B cell (primary cell): ENCODE data around the gene TSPAN2. TPM values are rescaled to one million over a fixed set of nuclear protein-coding genes. Genes with fewer than 3 reads are reported as not detected.

Experiments
- ATAC-seq: fragments of 200-7000 bp; cut with Tn5 transposase; one replicate; pipeline ENCODE4 v1.10.0; 2021; ENCODE audit warnings: low read depth, mild to moderate bottlenecking, moderate number of reproducible peaks, moderate library complexity
- CTCF ChIA-PET: fragments of 350-600 bp; sonication (Branson Sonifier 250); formaldehyde crosslinking; loops from one replicate; lab custom pipeline; 2021; ENCODE audit warnings: antibody characterized with exemption, inconsistent platforms; lab: Charles Lee
- POLR2A ChIA-PET: fragments of 350-600 bp; sonication (Branson Sonifier 250); formaldehyde crosslinking; loops from one replicate; lab custom pipeline; 2021; ENCODE audit warnings: antibody characterized with exemption; lab: Charles Lee
- DNase-seq: peaks from one replicate; pipeline ENCODE4 v3.0.0; 2013
- H2AFZ ChIP-seq: 2 replicates; pipeline ENCODE4 v1.6.1; 2012; ENCODE audit warnings: mild to moderate bottlenecking, low read depth, low read length; ENCODE audit not compliant: insufficient read depth, poor library complexity, severe bottlenecking
- H3K27ac ChIP-seq, 2 donors: 1 replicate in 1 of 2; 2 replicates in 1 of 2; pipeline ENCODE4 v1.5.1; 2012 to 2013; ENCODE audit warnings: low read length in 2 of 2, mild to moderate bottlenecking in 2 of 2, moderate library complexity in 1 of 2
- H3K27me3 ChIP-seq, 4 experiments: fragments of 200-600 bp in 1 of 4; sonication (generic) in 1 of 4; replicated peaks in 1 of 4; 1 replicate in 2 of 4; 2 replicates in 2 of 4; pipeline versions ENCODE4 v1.6.1 to v1.7.0; 2013 to 2016; ENCODE audit warnings: low read length in 3 of 4, mild to moderate bottlenecking in 2 of 4, mixed read lengths in 1 of 4, moderate library complexity in 1 of 4; ENCODE audit not compliant: insufficient read depth in 4 of 4, control insufficient read depth in 3 of 4; ENCODE audit errors: control extremely low read depth in 1 of 4
- H3K36me3 ChIP-seq, 2 experiments: replicated peaks in 1 of 2; 1 replicate in 1 of 2; 2 replicates in 1 of 2; pipeline versions ENCODE4 v1.6.1 to v1.7.1; 2013; ENCODE audit warnings: low read length in 1 of 2; ENCODE audit not compliant: insufficient read depth in 2 of 2, control insufficient read depth in 1 of 2; ENCODE audit errors: control extremely low read depth in 1 of 2, extremely low read depth in 1 of 2
- H3K4me1 ChIP-seq, 2 donors: fragments of 200-600 bp in 1 of 2; sonication (generic) in 1 of 2; 1 replicate in 1 of 2; 2 replicates in 1 of 2; pipeline versions ENCODE4 v1.5.1 to v1.6.1; 2013 to 2017; ENCODE audit warnings: low read length in 2 of 2; ENCODE audit not compliant: control insufficient read depth in 2 of 2, insufficient read depth in 2 of 2
- H3K4me2 ChIP-seq: replicated peaks from 2 replicates; pipeline ENCODE3; 2012; ENCODE audit warnings: mild to moderate bottlenecking, low read depth, low read length; ENCODE audit not compliant: poor library complexity, severe bottlenecking
- H3K4me3 ChIP-seq, 5 experiments: fragments of 200-600 bp in 1 of 5; sonication (generic) in 1 of 5; 1 replicate in 3 of 5; 2 replicates in 2 of 5; pipeline versions ENCODE4 v1.5.1 to v1.7.0; 2011 to 2016; ENCODE audit warnings: low read length in 4 of 5, mild to moderate bottlenecking in 4 of 5, low read depth in 2 of 5, control low read depth in 1 of 5, moderate library complexity in 1 of 5; ENCODE audit not compliant: insufficient read depth in 1 of 5; ENCODE audit errors: control extremely low read depth in 1 of 5, extremely low read depth in 1 of 5
- H3K79me2 ChIP-seq: fragments of 200-600 bp; sonication (generic); one replicate; pipeline ENCODE4 v1.6.0; 2016; ENCODE audit warnings: low read length; ENCODE audit not compliant: control insufficient read depth, insufficient read depth
- H3K9ac ChIP-seq: fragments of 200-600 bp; sonication (generic); 2 replicates; pipeline ENCODE4 v1.6.1; 2017; ENCODE audit warnings: mild to moderate bottlenecking, low read length, moderate library complexity
- H3K9me3 ChIP-seq, 3 donors: one replicate each; pipeline versions ENCODE4 v1.6.1 to v1.7.1; 2013; ENCODE audit warnings: low read length in 2 of 3; ENCODE audit not compliant: control insufficient read depth in 2 of 3, insufficient read depth in 1 of 3; ENCODE audit errors: control extremely low read depth in 1 of 3
- H4K20me1 ChIP-seq: 2 replicates; pipeline ENCODE4 v1.6.0; 2012; ENCODE audit warnings: mild to moderate bottlenecking, low read length; ENCODE audit not compliant: insufficient read depth, control insufficient read depth, poor library complexity, severe bottlenecking
- H3K27ac Mint-ChIP-seq: one replicate; pipeline ENCODE4 v1.8.0; 2021; ENCODE audit warnings: mixed read lengths
- H3K27me3 Mint-ChIP-seq: one replicate; pipeline ENCODE4 v1.8.0; 2021; ENCODE audit warnings: mixed read lengths
- H3K4me1 Mint-ChIP-seq: one replicate; pipeline ENCODE4 v1.8.0; 2021; ENCODE audit warnings: mixed read lengths
- H3K4me3 Mint-ChIP-seq: one replicate; pipeline ENCODE4 v1.8.0; 2021; ENCODE audit warnings: mixed read lengths
- H3K9me3 Mint-ChIP-seq: one replicate; pipeline ENCODE4 v1.8.0; 2022; ENCODE audit warnings: mixed read lengths; ENCODE audit not compliant: insufficient read depth
- EZH2 ChIP-seq: IDR thresholded peaks from 2 replicates; pipeline ENCODE4 v1.6.1; 2012; ENCODE audit warnings: borderline replicate concordance, low read depth, mild to moderate bottlenecking, moderate library complexity, low read length; ENCODE audit not compliant: insufficient read depth, poor library complexity, severe bottlenecking
- WGBS: methylation state at CpG from one replicate; pipeline ENCODE4 v1.1.5; 2013; ENCODE audit warnings: missing lambda C conversion rate; ENCODE audit not compliant: insufficient coverage; 5-methylcytosine and 5-hydroxymethylcytosine counted together
- intact Hi-C: fragments of 100-400 bp; cut with micrococcal nuclease; formaldehyde crosslinking; loops from one replicate; pipeline ENCODE4 v1.10.0; 2022
- polyA plus RNA-seq: library from polyadenylated mRNA; depleted of rRNA; stranded (reverse); fragments of >200 nt; gene quantifications from 2 replicates; pipeline ENCODE4 v1.2.3, GENCODE V29; 2012
- total RNA-seq, 2 donors: library from RNA; stranded (reverse); fragments of 120-200 nt in 1 of 2; gene quantifications; 1 replicate in 1 of 2; 2 replicates in 1 of 2; pipeline versions ENCODE4 v1.2.3 to v1.2.4, GENCODE V29; 2013 to 2022
- TF ChIP-seq, protein P1 (sequence below): fragments of 200-600 bp; IDR thresholded peaks from one replicate; pipeline ENCODE4 v1.8.0; 2022; ENCODE audit warnings: antibody characterized with exemption, mild to moderate bottlenecking

The TSPAN2 gene
- total and polyA plus RNA-seq, 2 donors (not counting 1 experiment from before 2014, with no cell fraction given), result 0.24 to 0.34 TPM

GRCh38 chr1:115013792-115014191, 75.5 kb downstream of the TSPAN2 start:
- ChIA-PET CTCF (no interaction called here), POLR2A (no interaction called here)

DNA sequence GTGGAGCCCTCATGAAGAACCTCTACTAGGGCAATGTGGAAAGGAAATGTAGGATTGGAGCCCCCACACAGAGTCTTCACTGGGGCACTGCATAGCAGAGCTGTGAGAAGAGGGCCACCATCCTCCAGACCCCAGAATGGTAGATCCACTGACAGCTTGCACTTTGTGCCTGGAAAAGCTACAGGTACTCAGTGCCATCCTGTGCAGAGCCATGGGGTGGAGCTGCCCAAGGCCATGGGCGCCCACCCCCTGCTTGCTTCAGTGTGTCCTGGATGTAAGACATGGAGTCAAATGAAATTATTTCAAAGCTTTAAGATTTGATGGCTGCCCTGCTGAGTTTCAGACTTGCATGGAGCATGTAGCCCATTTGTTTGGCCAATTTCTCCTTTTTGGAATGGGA, 76.9 kb downstream of the TSPAN2 start:
- no peaks in the 10 kb centered on the region for H3K79me2 ChIP-seq
- H2AFZ ChIP-seq, result no peak overlapping the region
- Mint-ChIP-seq H3K27ac (no peak overlapping the region), H3K9me3 (no peaks in the 10 kb centered on the region), H3K4me1 (no peaks in the 10 kb centered on the region), H3K27me3 (no peaks in the 10 kb centered on the region), H3K4me3 (no peak overlapping the region)
- DNase-seq (no peak), ATAC-seq (no peak)
- TF ChIP-seq, protein P1, sequence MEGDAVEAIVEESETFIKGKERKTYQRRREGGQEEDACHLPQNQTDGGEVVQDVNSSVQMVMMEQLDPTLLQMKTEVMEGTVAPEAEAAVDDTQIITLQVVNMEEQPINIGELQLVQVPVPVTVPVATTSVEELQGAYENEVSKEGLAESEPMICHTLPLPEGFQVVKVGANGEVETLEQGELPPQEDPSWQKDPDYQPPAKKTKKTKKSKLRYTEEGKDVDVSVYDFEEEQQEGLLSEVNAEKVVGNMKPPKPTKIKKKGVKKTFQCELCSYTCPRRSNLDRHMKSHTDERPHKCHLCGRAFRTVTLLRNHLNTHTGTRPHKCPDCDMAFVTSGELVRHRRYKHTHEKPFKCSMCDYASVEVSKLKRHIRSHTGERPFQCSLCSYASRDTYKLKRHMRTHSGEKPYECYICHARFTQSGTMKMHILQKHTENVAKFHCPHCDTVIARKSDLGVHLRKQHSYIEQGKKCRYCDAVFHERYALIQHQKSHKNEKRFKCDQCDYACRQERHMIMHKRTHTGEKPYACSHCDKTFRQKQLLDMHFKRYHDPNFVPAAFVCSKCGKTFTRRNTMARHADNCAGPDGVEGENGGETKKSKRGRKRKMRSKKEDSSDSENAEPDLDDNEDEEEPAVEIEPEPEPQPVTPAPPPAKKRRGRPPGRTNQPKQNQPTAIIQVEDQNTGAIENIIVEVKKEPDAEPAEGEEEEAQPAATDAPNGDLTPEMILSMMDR, result no peak
- no peak for TF ChIP-seq EZH2
- H3K4me2 ChIP-seq, result no peak overlapping the region
- H3K4me1 ChIP-seq, result no peaks in the 10 kb centered on the region
- ChIA-PET CTCF (no interaction called here), POLR2A (no interaction called here)
- H3K36me3 ChIP-seq, result no peaks in the 10 kb centered on the region
- H3K27ac ChIP-seq, result no peak overlapping the region
- H4K20me1 ChIP-seq, result no peaks in the 10 kb centered on the region
- 55% methylated on average over 1 of the region's 1 CpG for WGBS
- H3K9ac ChIP-seq, result no peak overlapping the region
- no peaks in the 10 kb centered on the region for H3K27me3 ChIP-seq
- peaks cover 0 to 5% (median 0%) of the 10 kb centered on the region in 3 donors for H3K9me3 ChIP-seq
- H3K4me3 ChIP-seq, result no peak overlapping the region
- intact Hi-C loops, result no loop called here

More at GRCh38 chr1:115013792-115014191, 75.5 kb downstream of the TSPAN2 start:
- Mint-ChIP-seq H3K27me3 (peaks cover 4% of the 10 kb centered on the region), H3K4me3 (no peak overlapping the region), H3K27ac (no peak overlapping the region), H3K4me1 (no peaks in the 10 kb centered on the region), H3K9me3 (no peaks in the 10 kb centered on the region)
- WGBS, result no CpG with 5 or more reads among the region's 2 CpGs
- H3K27ac ChIP-seq, result no peak overlapping the region
- H3K4me2 ChIP-seq, result no peak overlapping the region
- no peak for TF ChIP-seq EZH2
- TF ChIP-seq, protein P1, result no peak
- H4K20me1 ChIP-seq, result no peaks in the 10 kb centered on the region
- ATAC-seq, result no peak
- H3K36me3 ChIP-seq, result no peaks in the 10 kb centered on the region
- no peaks in the 10 kb centered on the region for H3K4me1 ChIP-seq
- no peak overlapping the region for H2AFZ ChIP-seq
- no peaks in the 10 kb centered on the region for H3K27me3 ChIP-seq
- no peak overlapping the region for H3K9ac ChIP-seq
- intact Hi-C loops, result no loop called here
- H3K79me2 ChIP-seq, result no peaks in the 10 kb centered on the region
- no peak for DNase-seq
- H3K4me3 ChIP-seq, result no peak overlapping the region
- peaks cover 0 to 5% (median 0%) of the 10 kb centered on the region in 3 donors for H3K9me3 ChIP-seq
